CD4-positive, alpha-beta T cell treated with Interleukin-6 at 100 ng/mL for 8 hours (primary cell): ENCODE data around the gene FAM131C.
"Not testable (repeated sequence)": the region's sequence is repeated elsewhere in the genome, so short reads cannot be mapped to it uniquely, and the experiment has no call there.

ENCODE experiments used
- DNase-seq: peaks from one replicate; pipeline ENCODE4 v3.0.0-alpha.2; 2020; ENCODE audit warnings: mixed read lengths, low spot score

FAM131C gene, protein sequence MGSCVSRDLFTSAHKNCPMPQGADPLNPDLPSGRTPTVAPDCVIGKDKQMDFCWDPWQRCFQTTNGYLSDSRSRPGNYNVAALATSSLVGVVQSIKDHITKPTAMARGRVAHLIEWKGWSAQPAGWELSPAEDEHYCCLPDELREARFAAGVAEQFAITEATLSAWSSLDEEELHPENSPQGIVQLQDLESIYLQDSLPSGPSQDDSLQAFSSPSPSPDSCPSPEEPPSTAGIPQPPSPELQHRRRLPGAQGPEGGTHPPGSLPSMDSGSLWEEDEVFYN

GRCh38 chr1:16073490-16074119 lies at the start of gene FAM131C:
FAM131C (minus strand) TSS chr1:16073651; CDS start chr1:16073442, 209 bp downstream.
- DNase-seq: peak; percentile 10

- no peak for DNase-seq
Measured at GRCh38 chr1:16122916-16123315, 49.5 kb upstream of the FAM131C start.

DNA sequence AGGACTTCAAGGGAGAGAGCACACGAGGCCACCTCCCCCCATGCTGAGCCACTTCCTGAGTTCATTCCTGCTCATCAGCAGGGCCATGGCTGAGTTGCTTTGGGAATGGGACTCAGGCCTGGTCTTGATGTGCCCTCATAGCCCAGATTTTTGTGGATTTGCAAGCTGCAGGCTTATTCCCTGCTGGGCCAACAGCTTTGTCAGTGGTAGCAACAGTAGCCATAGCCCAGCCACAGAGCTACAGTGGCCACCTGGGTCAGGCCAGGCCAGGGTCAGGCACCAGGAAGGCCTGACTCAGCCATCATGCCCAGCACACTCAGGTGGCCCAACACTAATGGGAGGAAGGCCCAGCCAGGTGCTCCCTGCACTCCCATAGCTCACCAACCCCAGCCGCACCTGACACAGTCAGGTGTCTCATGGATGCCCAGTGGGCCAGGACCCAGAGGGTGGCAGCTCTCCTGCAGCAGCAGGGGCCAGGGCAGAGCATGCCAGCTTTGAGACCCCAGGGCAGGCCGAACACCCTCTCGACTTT lies 49.0 kb upstream of the FAM131C start:
- DNase-seq: no peak

DNA sequence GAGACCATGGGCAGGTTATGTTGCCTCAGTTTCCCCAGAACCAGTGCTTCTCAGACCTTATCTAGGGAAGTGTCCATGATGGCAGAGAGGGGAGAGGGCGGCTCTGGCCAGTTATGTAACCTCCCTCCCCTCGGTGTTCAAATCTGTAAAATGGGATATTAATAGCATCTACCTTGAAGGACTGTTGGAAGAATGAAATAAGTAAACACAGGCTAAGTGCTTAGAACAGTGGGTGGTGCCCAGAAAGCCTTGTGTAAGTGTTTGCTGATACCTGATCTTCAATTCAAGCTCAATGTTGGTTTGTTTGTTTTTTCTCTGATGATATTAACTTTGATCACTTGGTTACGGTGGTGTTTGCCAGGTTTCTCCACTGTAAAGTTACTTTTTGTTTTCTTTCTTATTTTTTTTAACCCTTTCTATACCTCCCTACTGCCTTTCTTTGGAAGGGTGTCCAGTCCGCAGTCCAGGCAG lies 47.5 kb upstream of the FAM131C start:
- no peak for DNase-seq

DNA sequence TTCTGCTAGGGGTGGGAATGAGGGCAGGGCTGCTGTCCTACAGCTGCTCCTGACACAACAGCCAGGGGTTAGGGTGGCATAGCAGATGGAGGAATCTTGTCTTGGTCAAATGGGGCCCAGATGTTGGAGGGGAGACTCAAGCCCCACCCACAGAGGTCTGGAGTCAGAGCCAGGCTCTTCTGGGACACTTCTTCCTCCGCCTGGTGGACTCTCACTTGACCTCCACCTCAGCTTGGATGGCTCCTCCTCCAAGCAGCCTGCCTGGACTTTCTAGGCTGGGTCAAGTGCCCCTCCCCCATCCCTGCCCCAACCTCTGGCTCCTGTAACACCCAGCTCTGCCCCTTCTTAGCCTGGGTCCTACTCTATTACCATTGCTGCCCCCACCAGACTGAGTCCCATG lies 47.0 kb upstream of the FAM131C start:
- DNase-seq: no peak

DNA sequence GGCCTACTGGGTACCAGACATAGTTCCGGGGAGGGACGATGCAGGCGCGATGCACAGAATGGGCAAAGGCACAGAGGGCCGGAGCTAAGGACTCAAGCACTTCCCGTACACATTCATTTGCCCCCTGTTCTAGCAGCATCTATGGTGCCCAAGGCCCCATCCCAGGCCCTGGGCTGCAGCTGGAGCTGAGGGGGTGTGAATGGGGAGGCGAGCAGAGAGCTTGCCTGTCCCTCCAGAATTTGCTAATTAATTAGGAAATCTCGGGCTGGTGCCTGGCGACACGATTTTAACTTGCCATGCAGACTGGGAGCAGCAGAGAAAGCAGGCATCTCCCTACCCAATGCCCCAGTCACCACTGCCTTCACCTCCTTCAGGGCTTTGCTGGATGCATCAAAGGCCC lies 46.5 kb upstream of the FAM131C start:
- no peak for DNase-seq

GRCh38 chr1:16119504-16119903 lies 46.1 kb upstream of the FAM131C start:
- DNase-seq: no peak

DNA sequence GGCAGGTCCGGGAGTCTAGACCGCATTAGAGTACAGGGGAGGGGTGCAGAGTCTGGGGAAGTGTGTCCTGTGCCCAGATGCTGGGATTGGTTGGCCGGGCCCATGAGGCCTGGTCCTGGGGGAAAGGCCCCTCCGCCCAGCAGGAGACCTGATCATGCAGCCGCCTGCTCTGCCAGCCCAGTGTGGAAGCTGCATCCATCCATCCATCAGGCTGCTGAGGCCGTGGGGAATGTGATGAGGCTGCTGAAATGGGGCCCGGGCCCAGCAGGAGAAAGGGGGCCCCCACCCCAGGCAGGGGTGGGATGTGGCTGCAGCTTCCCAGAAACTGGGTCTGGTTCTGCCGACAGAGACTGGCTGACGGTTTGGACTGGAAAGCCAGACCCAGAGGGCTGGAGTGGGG lies 45.3 kb upstream of the FAM131C start:
- no peak for DNase-seq

- no peak for DNase-seq
Measured at GRCh38 chr1:16117936-16118335, 44.5 kb upstream of the FAM131C start.

DNA sequence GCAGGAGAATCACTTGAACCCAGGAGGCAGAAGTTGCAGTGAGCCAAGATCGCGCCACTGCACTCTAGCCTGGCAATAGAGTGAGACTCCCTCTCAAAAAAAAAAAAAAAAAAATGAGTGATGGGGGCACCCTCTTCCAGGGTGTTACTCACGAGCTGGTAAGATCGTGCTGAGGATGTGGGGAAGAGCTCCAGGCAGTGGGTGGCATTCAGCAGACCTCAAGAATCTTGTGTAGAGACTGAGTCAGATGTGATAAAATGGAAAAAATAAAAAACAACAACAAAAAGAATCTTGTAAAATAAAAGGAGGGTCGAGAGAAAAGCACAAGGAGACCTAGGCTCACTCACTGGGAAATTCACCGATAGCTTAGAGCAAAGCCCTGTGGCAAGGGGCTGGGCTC lies 43.9 kb upstream of the FAM131C start:
- DNase-seq: no peak

GRCh38 chr1:16116625-16117024 lies 43.2 kb upstream of the FAM131C start:
- no peak for DNase-seq

GRCh38 chr1:16116002-16116401 lies 42.6 kb upstream of the FAM131C start:
- no peak for DNase-seq

GRCh38 chr1:16115468-16115983 lies 42.1 kb upstream of the FAM131C start:
- no peak for DNase-seq

DNA sequence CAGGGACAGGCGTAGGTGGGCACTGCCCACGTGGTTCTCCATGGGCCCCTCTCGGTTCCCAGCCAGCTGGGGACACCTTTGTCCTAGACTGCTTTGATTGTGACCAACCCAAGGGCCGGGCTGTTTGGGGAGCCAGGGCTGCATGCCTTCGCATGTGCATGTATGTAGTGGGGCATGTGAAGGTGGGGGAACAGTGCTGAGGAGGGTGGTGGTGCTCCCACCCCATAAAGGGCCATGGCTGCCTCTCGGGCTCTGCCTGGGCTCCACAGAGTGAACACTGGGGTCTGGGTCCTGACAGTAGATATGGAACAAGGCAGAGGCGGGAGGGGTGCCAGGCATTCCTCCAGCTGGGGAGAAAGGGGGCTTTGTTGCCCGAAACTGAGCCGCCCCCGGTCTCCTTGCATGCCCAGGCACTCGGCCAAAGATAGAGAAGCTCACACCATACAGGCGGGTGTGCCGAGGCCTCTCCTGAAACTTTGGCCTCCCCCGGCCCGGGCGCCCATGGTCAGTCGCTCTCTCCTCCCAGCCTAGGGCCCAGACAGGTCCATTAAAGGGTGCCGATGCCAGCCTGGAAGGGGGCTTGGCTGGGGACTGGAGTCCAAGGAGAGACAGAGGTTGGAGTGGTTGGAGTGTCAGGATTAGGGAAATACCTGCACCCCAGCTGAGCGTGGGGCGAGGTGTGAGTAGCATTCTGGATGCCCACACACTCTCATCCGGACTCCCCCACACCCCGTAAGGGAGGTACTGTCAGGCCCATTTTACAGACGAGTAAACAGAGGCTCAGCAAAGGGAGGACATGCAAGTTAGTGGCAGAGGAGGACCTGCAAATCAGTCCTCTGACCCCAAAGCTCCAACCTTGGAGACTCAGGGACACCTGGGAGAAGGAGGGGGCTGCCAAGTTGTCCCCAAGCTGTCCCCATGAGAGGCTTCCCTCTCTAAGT lies 41.3 kb upstream of the FAM131C start:
- DNase-seq: no peak

DNA sequence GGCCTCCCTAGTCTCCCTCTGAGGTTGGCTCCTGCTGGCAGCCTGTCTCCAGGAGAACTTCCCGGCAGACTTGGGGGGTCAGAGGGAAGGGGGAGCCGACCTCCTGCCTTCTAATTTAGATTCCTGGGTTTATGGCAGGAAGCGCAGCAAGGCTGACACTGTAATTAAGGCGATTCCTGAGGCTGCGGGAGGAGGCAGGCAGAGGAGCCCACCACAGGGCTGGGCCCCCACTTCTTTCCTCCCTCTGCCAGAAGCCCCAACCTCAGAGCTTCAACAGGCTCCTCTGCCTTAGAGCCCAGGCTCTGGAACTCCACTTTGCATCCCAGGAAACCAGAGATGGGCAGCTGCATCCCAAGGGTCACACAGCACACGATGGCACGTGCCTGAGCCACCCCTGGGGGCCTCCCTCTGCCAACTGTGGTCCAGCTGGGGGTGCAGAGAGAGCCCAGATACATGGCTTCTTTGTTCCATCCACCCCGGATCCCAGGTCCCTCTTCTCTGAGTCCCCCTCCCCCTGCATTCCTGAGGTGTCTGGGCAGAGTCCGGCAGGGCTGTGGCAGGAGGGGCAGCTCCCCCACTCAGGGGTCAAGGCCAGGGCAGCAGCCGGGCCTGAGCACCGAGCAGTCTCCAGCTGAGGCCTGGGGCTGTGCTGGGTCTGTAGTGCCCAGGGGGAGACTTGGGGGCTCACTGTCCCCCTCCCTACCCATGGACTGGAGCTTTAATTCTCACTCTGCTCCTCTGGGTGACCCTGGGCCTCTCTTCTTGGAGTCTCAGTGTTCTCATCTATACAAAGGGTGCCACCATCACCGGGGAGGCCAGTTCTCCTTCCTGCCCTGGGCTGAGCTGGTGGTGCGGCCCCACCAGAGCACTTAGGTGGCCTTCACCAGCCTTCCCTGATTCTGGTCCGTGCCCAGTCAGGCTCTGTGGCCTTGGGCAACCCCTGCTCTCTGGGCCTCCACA lies 39.4 kb upstream of the FAM131C start:
- DNase-seq: no peak

DNA sequence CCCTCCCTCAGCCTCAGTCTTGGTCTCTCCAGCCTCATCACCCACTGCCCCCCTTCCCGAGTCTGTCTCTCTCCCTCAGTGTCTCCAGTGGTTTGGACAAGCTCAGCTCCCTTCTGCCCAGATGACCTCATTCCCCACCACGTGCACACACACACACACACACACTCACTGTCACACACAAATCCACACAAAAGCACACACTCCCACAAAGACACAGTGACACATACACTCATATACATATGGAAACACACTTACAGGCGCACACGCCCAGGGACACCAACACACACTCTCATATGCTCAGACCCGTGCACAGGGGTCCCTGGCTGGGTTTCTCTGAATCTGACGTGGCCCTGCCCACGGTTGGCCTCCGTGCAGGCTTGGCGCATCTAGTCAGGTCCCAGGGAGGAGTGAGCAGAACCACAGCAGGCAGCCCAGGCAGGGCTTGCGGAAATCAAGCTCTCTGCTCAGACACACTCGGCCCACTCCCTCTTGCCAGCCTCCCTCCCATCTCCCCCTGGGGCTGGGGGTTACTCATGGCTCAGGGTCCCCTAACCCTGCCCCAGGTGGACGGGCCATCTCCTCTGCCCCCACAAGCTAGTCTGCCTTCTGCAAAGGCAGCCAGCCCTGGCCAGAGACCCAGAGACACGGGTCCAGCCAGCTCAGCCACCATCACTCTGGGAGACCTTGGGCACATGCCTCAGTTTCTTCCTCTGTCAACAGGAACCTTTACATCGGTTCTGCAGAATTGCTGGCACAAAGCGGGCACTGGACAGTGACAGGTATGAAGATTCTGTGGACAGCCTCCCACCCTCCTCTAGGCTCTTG lies 38.5 kb upstream of the FAM131C start:
- DNase-seq: no peak

- no peak for DNase-seq
Measured at GRCh38 chr1:16110884-16111283, 37.4 kb upstream of the FAM131C start.

DNA sequence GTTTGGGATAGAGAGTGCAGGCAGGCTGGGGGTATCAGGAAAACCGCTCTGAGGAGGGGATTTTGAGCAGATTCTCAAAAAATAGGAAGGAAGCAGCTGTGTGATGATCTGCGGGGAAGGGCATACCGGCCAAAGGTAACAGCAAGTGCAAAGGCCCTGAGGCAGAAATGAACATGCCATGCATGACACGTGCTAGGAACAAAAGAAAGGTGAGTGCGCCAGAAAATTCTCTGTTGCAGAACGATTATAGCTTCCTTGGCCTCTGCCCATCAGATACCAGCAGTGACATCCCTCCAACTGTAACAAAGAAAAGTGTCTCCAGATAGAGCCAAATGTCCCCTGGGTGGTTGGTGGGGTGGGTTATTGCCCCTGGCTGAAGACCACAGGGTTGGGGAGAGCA lies 37.0 kb upstream of the FAM131C start:
- no peak for DNase-seq

GRCh38 chr1:16109571-16109970 lies 36.1 kb upstream of the FAM131C start:
- DNase-seq: no peak

GRCh38 chr1:16107039-16107438 lies 33.6 kb upstream of the FAM131C start:
- DNase-seq: not testable (repeated sequence)
